HG03469 (cell line): ENCODE results near the gene RIMS4.

Source experiments
- ATAC-seq: cut with Tn5 transposase; IDR thresholded peaks from one replicate; pipeline ENCODE4 v1.9.1; 2021; ENCODE audit warnings: mild to moderate bottlenecking, moderate library complexity, moderate number of reproducible peaks; ENCODE audit not compliant: unreplicated experiment

The RIMS4 gene

DNA sequence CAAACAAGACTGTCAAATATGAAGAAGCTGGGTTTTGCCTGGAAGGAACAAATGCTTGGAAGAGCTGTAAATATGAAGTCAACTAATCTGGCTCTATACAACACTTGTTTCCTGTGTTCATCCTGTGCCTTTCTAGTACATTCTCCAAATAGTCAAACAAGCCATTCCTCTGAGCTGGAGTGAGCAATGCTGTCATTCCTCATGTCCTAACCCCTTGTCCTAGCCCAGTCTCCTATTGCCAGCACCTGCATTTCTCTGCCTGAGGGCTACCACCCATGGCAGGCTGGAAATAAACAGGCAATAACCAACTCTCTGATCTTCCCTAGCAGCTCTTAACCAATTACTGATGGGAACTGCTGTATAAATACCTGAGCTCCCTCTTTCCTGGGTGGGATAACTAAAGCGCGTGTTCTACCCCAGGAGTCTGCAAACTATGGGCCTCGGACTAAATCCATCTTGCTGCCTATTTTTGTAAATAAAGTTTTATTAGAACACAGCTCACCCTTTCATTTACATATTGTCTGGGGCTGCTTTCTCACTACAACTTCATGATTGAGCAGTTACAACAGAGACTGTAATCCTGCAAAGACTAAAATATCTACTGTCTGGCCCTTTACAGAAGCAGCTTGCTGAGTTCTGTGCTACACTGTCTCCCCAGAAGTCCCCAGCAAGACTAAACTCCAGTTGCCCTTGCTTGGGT lies 13.4 kb downstream of the RIMS4 start:
- ATAC-seq, result no peak

DNA sequence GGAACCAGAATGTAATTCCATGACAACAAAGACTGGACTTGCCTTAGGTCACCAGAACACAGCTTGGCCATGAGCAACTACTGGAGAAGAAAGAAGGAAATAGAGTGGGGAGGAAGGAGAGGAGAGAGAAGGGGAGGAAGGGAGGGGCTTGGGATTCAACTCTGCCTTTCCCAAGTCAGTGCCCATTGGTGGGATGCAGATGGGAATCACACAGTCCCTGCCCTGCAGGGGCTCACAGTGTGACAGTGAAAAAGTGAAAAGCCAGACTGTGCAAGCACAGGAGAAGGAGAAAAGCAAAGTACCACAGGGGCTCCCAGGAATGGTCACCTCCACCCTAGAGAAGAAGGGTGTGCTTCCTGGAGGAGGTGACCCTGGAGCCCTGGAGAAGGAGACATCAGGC lies 14.0 kb downstream of the RIMS4 start:
- ATAC-seq, result no peak

DNA sequence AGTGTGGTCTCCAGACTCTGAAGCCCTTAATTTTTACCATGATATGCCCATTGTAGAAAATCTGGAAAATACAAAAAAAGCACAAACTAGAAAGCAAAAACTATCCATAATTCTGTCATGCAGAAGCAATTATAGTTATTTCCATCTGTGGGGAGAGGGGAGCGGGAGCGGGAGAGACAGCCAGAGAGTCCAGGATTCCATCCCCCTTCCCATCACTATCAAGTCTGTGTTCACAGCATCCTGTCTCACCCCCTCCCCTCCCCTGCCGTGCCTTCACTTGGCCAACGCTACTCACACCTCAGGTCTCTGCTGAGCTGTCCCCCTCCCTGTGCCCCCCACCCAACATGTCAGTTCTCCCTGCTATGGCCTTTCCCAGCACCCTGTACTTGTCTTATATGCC lies 14.5 kb downstream of the RIMS4 start:
- no peak for ATAC-seq

DNA sequence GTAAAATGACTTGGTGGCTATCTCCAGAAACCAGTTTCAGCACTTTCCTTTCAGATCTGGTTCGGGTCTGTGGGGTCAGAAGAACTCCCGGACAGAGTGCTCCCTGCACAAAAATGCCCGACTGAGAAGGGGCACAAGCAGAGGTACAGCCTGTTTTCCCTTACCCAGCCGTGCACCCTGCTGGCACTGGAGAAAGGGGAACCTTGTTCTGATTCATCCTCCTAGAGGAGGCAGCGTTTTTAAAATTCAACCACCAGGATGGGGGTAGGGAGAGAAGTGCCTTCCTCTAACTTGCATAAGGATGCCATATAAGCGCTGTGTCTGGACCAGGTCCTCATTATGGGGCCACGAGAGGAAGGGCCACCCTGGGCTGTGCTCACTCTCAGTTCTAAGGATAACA lies 17.6 kb downstream of the RIMS4 start:
- no peak for ATAC-seq

DNA sequence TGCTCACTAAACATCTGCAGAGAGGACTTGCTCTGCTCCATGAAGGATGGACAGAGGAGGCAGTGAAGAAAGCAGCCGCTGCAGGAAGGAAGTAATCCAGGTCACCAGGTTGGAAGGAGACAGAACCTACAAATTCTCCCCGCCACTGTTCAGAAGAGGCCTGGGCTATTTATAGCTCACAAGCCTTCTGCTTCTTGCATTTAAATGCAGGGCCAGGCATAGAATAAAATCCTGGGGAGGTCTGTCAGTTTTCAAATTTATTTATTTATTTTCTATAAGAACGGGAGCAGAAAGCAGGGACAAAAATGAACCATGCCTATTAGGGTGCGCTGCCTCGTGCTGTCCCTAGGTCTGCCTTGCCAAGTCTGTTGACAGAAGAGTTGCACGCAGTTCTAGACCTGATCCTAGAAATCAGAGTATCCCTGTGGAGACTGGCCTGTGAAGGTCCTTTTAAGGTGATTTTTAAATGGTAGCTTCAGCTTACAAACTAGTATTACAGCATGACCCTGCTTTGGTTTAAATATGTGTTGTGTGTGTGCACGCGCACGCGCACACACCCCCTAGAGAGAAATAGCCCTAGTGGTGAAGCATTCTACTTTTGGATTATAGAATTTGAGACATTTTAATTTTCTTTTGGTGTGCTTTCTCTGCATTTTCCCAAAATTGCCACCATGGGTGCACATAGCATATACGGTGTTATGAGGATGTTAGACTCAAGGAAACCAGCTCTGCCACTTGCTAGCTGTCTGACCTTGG lies 19.5 kb downstream of the RIMS4 start:
- ATAC-seq, result no peak

DNA sequence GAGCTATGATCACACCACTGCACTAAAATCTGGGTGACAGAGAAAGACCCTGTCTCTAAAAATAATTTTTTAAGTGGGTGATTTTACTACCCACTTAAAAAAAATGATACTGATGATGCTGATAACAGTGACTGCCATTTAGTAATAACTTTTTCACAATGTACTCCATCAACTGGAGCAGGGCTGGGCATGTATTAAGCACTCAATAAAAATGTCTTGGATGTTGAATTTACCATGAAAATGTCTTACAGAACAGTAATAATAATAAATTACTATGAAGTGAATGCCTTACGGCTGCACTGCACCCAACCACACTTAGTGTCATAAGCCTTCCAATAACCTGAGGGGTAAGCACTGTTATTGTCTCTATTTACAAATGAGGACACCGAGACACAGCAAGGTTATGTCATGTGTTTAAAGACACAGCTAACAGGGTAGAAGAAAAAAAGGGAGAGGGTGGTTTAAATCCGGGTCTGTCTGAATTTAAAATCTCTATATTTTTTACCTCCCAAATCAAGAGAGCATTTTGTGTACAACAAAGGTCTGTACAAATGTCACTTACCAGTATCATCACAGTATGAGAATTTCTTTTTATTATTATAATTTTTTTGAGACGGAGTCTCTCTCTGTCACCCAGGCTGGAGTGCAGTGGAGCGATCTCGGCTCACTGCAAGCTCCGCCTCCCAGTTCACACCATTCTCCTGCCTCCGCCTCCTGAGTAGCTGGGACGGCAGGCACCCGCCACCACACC lies 21.5 kb downstream of the RIMS4 start:
- ATAC-seq, result no peak

DNA sequence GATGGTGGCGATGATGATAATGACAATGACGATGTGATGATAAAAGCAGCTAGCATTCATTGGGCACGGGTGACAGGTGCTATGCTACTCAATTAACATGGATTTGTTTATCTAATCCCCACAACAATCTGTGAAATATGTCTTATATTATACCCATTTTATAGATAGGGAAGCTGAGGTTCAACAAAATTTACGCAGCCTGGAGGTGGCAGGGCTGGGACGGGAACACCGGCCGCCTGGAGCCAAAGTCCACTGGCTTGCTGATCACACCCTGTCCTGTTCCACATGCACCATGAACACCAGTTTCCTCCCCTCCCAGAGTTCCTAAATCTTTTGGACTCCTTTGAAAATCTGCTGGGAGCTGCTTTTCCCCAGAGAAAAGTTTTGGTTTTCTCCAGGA lies 23.0 kb downstream of the RIMS4 start:
- no peak for ATAC-seq

DNA sequence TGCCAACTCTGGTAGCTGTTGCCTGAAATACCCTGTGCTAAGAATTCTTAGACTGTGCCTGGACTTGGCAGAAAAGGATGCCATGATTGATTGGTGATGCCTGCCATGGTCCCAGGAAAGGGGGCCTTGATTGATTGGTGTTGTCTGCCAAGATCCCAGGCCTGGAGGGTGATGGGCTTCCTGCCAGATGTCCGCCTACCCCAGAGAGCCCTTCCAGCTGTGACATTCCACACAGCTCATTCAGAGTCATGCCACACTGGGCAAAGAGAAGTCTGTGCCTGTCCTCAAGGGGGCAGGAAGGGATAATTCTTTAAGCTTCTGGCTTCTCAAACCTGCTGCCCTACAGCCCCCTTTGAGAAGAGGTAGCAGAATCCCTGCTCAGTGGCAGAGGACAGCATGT lies 24.6 kb downstream of the RIMS4 start:
- no peak for ATAC-seq

DNA sequence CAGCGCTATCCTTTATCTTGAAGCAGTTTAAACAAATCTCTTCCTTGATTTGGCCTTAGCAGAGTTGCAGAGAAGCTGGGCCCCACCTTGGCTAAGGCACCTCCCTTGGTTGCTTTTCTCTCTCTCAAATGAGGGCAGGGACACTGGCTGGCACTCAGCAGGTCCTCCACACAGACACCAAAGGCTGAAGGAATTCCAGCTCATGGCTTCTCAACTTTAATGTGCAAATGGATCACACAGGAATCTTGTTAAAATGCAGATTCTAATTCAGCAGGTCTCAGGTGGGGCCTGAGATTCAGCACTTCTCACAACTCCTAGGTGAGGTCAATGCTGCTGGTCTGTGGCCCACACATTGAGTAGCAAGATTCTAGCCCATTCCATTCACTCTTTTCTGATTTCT lies 25.7 kb downstream of the RIMS4 start:
- no peak for ATAC-seq

DNA sequence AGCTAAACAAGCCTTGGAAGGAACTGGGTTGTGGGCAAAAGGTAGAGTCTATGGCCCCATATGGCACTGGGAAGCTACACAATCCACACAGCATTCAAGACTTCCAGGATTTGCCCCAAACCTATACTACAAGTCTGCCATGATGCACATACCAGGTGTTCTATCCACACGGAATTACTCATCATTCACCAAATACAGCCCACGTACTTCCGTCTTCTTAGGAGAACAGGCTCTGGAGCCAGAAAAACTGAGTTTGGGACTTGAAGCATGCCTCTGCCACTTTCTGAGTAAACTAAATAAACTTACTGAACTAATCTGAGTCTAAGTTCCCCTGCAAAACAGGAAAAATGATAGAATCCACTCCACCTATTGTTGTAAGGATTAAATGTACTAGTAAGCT lies 28.6 kb downstream of the RIMS4 start:
- no peak for ATAC-seq

DNA sequence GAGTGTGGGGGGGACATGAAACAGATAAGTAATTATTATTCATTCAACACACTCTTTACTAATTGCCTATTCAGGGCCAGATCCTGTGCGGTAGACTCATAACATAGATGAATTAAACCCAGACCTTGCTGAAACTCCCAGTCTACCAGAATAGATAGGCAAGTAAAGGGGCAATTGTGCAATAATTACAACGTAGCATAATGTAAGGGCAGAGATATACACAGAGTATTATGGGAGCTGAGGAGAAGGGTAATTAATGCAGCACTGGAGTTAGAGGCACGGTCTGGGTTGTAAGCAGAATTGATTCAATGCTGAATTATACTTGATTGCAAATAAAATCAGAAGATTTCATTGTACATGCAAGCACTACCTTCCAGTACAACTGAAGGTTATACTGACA lies 29.2 kb downstream of the RIMS4 start:
- ATAC-seq, result no peak

DNA sequence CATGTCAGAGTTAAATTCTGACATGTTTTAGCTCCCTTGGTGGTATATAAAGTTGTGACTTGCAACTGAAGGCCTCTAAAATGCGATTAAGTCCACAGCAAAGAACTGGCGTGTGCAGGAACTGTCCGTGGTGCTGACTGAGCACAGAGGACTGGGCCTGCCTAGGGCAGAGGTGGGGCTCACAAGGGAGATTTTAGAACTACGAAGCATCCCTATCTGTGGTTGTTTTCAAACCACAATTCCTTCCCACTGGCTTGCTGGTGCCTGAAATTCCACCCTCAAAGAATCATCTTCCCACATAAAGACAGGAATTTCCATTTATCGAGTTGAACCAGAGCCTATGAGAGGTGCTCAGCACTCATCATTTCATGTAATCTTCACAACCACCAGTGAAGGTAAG lies 30.1 kb downstream of the RIMS4 start:
- no peak for ATAC-seq

DNA sequence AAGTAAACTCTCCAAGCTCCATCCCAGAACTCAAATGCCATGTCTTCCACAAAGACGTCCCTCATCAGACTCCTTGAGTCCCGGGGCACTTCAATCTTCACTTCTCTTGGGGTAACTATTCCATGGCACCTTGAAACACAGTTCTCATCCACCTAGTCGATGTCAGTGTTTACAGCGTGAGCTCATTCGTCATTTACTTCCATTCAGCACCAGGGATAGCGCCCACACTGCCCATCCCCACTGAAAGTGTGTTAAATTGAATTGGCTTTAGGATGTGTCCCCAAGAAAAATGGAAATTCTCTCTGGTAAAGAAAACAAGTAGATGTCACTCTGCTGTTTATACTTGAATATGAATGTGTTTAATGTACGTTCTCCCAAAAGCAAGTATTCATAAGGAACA lies 33.4 kb downstream of the RIMS4 start:
- ATAC-seq, result no peak

DNA sequence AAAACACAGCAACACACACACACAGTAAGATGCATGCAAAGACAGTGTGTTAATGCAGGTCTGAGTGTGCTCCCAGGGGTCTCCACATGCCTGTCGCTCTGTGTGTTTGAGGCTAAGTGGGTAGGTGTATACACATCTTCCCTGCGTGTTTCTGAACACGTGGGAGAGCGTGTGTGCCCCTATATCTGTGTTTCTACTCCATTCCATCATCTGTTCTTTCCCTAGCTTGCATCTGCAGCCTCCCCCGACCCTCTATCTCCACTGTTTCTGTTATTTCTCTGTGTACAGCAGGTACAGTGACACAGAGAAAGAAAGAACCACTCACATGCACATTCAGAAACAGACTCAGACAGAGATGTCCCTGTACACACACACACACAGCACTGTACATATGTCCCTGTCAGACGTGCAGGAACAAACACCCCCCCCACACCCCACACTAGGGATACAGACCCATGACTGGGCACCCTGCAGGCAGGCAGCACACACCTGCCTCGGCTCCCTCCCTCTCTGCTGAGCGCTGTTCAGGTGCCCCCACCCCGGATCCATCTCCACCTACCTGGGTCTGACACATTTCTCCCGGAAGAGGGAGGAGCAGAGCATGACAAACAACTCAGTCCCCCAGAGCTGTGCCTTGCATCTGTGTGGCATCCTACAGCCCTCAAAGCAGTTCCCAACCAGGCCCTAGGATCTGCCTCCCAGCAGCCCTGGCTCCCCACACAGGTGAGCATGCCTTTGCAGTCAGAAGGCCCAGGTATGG lies 37.1 kb downstream of the RIMS4 start:
- ATAC-seq, result no peak

DNA sequence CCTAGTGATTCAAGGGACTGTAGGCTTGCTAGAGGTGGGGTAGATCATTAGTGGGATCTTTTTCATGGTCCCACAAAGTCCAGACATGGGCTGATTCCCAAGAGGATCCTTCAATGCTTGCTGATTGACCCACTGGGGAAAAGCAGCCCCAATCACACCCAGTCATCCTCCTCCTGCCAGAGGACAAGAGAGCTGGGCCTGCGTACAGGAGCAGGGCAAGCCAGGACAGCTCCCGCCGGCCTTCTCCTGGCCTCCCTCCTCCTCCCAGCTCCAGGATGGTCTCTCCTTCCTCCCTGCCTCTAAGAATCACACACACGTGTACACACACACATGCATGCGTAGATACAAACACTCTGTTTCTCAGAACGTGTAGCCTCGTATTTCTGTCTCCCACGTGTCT lies 37.7 kb downstream of the RIMS4 start:
- no peak for ATAC-seq

DNA sequence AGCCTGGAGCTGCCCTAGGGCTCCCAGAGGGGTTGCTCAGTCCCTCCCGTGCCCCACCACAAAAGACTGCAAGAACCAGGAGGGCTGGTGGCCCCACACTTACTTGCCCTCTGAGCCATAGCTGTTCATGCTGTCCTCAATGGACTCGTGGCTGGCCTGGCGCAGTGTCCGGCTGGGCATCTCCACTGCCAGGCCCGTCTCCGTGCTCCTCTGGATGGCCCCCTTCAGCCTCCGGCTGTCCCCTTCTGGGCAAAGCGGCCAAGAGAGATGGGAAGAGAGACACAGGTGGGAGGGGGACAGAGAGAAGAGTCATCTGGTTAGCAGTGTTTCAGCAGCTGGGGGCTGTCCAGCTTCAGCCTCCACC lies 39.2 kb downstream of the RIMS4 start:
- no peak for ATAC-seq

DNA sequence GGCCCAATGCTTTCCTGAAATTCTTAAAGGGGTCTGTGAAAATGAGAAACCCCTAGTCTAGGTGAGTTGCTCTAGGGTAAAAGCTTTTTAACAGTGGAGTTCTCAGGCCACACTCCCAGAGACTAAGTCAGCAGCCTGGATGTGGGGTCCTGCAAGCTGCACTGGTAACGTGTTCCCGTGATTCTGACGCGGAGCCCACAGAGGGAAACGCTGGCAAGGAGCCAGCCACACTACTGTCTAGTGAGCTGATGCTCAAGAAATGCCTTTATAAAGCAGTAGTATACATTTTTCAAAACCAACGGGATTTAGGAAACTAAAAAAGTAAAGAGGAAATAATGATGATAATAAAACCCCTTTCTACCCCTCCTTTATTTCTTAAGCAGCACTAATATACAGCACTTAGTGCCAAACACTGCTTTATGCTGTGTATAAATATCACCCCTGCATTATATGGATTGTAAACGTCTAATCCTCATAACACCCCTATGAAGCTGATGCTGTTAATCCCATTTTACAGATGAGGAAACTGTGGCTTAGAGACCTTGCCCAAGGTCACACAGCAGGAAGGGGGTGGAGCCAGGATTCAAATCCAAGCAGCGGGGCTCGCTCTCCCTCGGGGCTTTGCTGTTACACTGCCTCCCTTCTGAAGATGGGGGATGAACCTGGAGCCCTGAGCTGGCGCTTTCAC lies 39.7 kb downstream of the RIMS4 start:
- no peak for ATAC-seq

DNA sequence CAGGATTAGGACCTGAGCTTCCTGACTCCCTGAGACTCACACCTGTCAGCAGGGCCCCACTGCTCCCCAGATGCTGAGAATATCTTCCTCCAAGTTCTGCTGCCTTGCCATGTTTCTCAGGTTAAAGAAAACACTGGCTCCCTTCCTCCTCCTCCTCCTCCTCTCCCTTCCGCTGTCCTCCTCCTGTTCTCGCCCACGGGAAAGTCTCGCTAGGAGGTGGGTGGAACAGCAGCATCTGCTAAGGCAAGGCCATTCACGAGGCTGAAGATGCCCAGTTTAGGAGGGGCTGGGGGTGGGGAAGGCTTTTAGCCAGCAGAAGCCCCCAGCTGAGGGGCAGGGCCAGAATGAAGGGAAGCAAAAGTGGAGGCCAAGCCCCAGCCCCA lies 40.9 kb downstream of the RIMS4 start:
- no peak for ATAC-seq

DNA sequence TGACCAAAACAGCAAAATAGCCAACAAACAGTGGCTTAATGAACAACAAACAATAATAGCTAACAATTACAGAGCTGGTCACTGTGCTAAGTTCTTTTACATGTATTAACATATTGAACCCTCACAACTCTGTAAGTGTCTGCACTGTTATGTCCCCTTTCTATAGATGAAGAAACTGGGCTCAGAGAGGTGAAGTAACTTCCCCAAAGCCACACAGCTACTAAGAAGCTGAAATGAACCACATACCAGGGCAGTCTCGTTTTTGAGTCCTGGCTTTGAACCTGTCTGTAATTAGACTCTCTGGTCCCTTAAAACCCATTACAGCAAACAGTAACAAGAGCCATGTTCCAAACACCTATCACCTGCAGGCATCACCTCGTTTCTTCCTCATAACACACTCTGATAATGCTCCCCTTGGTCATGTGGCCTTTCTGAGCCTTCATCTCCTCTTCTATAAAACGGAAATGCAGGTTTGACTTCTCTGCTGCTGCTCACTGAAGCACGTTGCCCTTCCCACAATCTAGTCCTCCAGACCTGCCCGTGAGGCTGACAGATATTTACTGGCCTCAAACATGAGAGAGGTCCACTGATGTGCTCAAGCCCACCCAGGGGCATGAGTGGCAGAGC lies 41.4 kb downstream of the RIMS4 start:
- no peak for ATAC-seq

DNA sequence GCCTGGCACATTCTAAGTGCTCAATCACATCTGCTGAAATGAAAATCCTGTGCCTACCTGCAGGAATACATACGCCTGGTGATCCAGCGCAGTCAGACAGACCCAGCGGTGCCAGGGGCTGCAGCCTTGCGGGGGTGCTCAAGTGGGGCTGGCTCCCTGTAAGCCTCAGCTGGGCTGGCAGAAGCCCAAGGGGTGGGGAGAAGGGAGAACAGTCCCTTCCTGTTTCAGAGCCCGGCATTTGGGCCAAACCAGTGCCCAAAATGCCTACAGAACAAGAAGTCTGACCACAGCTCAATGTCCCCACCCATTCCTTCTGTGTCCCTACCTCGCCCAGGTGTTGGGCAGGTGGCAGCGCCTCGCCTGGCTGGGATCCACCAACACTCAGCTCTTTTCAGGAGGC lies 42.1 kb downstream of the RIMS4 start:
- no peak for ATAC-seq
